HepG2 (cell line): ENCODE results near the gene DAB1. TPM values are rescaled to one million over a fixed set of nuclear protein-coding genes. Genes with fewer than 3 reads are reported as not detected.

Experiments
- ATAC-seq: fragments of 200-7000 bp; cut with Tn5 transposase; 3 replicates; pipeline ENCODE4 v1.9.1; 2020; ENCODE audit warnings: mild to moderate bottlenecking, moderate library complexity
- BruUV-seq: library from RNA; stranded (reverse); fragments of 400-500 nt; replicated peaks from 2 replicates; lab custom pipeline; 2021; lab: Mats Ljungman, UMichigan
- CTCF ChIA-PET: fragments of 300-600 bp; formaldehyde crosslinking; extraction: SDS; loops from one replicate; lab custom pipeline; 2021; ENCODE audit warnings: low total read pairs, inconsistent platforms, low intra/inter-chr PET ratio; lab: Yijun Ruan, JAX
- POLR2A ChIA-PET: fragments of 350-600 bp; sonication (Branson Sonifier 250); formaldehyde crosslinking; loops from one replicate; lab custom pipeline; 2020; ENCODE audit warnings: antibody characterized with exemption, inconsistent platforms; lab: Yijun Ruan, JAX
- DNase-seq: peaks from one replicate; pipeline ENCODE4 v3.0.0-alpha.2; 2015; ENCODE audit warnings: low spot score
- FAIRE-seq: peaks from 3 replicates; lab custom pipeline; 2011; peaks lifted over from hg19 to GRCh38; lab: Jason Lieb, UNC
- H2AFZ ChIP-seq: one replicate; pipeline ENCODE4 v1.6.1; 2011; ENCODE audit warnings: low read length, inconsistent platforms
- H3K27ac ChIP-seq: fragments of 300-600 bp; 3 replicates; pipeline ENCODE4 v1.8.0; 2011; ENCODE audit warnings: mixed run types, mild to moderate bottlenecking, mixed read lengths, low read length, inconsistent platforms; ENCODE audit not compliant: insufficient read depth; ENCODE audit errors: extremely low read length
- H3K27me3 ChIP-seq, 2 experiments: fragments of 200-600 bp in 1 of 2; 2 replicates in 1 of 2; 3 replicates in 1 of 2; pipeline versions ENCODE4 v1.6.0 to v1.8.0; 2011; ENCODE audit warnings: low read length in 2 of 2, mild to moderate bottlenecking in 2 of 2, moderate library complexity in 2 of 2, inconsistent platforms in 1 of 2; ENCODE audit not compliant: insufficient read depth in 2 of 2, control insufficient read depth in 1 of 2
- H3K36me3 ChIP-seq, 2 experiments: fragments of 200-600 bp in 1 of 2; replicated peaks in 1 of 2; 2 replicates in 1 of 2; 3 replicates in 1 of 2; pipeline versions ENCODE4 v1.5.1 to v1.8.0; 2011; ENCODE audit warnings: low read length in 2 of 2, inconsistent platforms in 1 of 2; ENCODE audit not compliant: insufficient read depth in 2 of 2, control insufficient read depth in 1 of 2
- H3K4me1 ChIP-seq: 2 replicates; pipeline ENCODE4 v1.5.1; 2012; ENCODE audit warnings: low read length, inconsistent platforms; ENCODE audit not compliant: insufficient read depth
- H3K4me2 ChIP-seq: 2 replicates; pipeline ENCODE4 v1.6.0; 2011; ENCODE audit warnings: low read depth, low read length, inconsistent platforms
- H3K4me3 ChIP-seq, 3 experiments: fragments of 200-600 bp in 1 of 3; sonication (generic), shearing (Covaris generic) in 1 of 3; replicated peaks in 1 of 3; 2 replicates each; pipeline ENCODE4 v1.5.1; 2011 to 2016; ENCODE audit warnings: low read length in 3 of 3, inconsistent platforms in 2 of 3, low read depth in 2 of 3, mild to moderate bottlenecking in 2 of 3, control low read depth in 1 of 3, mixed read lengths in 1 of 3; ENCODE audit not compliant: insufficient read depth in 1 of 3
- H3K79me2 ChIP-seq: one replicate; pipeline ENCODE4 v1.6.1; 2011; ENCODE audit warnings: low read length, inconsistent platforms; ENCODE audit not compliant: insufficient read depth
- H3K9ac ChIP-seq: 2 replicates; pipeline ENCODE4 v1.6.0; 2011; ENCODE audit warnings: mild to moderate bottlenecking, low read depth, low read length, inconsistent platforms; ENCODE audit not compliant: insufficient read depth
- H3K9me3 ChIP-seq: 2 replicates; pipeline ENCODE4 v1.5.1; 2012; ENCODE audit warnings: mild to moderate bottlenecking, low read length
- H4K20me1 ChIP-seq: 2 replicates; pipeline ENCODE4 v1.6.0; 2011; ENCODE audit warnings: inconsistent platforms, mild to moderate bottlenecking, low read length, moderate library complexity; ENCODE audit not compliant: insufficient read depth
- AGO1 ChIP-seq: fragments of 200-400 bp; formaldehyde crosslinking; IDR thresholded peaks from 2 replicates; pipeline ENCODE4 v1.6.1; 2017; ENCODE audit warnings: mild to moderate bottlenecking, low read depth, low read length, moderate library complexity; ENCODE audit not compliant: poor library complexity, severe bottlenecking
- ARHGAP35 ChIP-seq: sonication (generic); formaldehyde crosslinking; IDR thresholded peaks from 2 replicates; pipeline ENCODE4 v1.9.0; 2022; ENCODE audit warnings: mild to moderate bottlenecking, inconsistent platforms, moderate library complexity, missing genetic modification reagents, borderline replicate concordance
- FOXA3 ChIP-seq: IDR thresholded peaks from 2 replicates; pipeline ENCODE4 v1.6.1; 2016; ENCODE audit warnings: missing genetic modification reagents, missing compliant biosample characterization
- ISX ChIP-seq: sonication (generic); formaldehyde crosslinking; conservative IDR thresholded peaks from 2 replicates; pipeline ENCODE4 v1.5.0; 2020; ENCODE audit warnings: missing genetic modification reagents
- NFE2L2 ChIP-seq: fragments of 150-350 bp; IDR thresholded peaks from 2 replicates; pipeline ENCODE4 v1.6.1; 2014; ENCODE audit warnings: low read length
- NFRKB ChIP-seq: fragments of 450-650 bp; IDR thresholded peaks from 2 replicates; pipeline ENCODE4 v1.6.1; 2017
- NFYB ChIP-seq: sonication (generic); formaldehyde crosslinking; IDR thresholded peaks from 2 replicates; pipeline ENCODE4 v1.4.0; 2020; ENCODE audit warnings: missing genetic modification reagents
- NR2F1 ChIP-seq, 2 experiments: fragments of 450-650 bp in 1 of 2; formaldehyde crosslinking in 1 of 2; IDR thresholded peaks; 2 replicates each; pipeline versions ENCODE4 v1.5.0 to v1.6.1; 2016 to 2020; ENCODE audit warnings: mild to moderate bottlenecking in 1 of 2, missing compliant biosample characterization in 1 of 2, missing genetic modification reagents in 1 of 2, moderate library complexity in 1 of 2
- ZNF143 ChIP-seq: sonication (generic); formaldehyde crosslinking; IDR thresholded peaks from 2 replicates; pipeline ENCODE4 v1.4.0; 2020; ENCODE audit warnings: missing genetic modification reagents
- ZNF703 ChIP-seq: sonication (generic); formaldehyde crosslinking; IDR thresholded peaks from 2 replicates; pipeline ENCODE4 v1.5.1; 2020; ENCODE audit warnings: missing genetic modification reagents, mild to moderate bottlenecking, moderate library complexity, borderline replicate concordance
- ZNF720 ChIP-seq: sonication (generic); formaldehyde crosslinking; IDR thresholded peaks from 2 replicates; pipeline ENCODE4 v1.4.0; 2020; ENCODE audit warnings: missing genetic modification reagents
- WGBS: methylation state at CpG from one replicate; pipeline ENCODE4 v1.1.6; 2017; ENCODE audit warnings: low lambda C conversion rate; 5-methylcytosine and 5-hydroxymethylcytosine counted together
- in situ Hi-C: cut with HindIII; loops from 2 replicates; pipeline ENCODE4 v1.10.0; 2017; ENCODE audit warnings: low pct_unique_long_range_greater_than_20kb; ENCODE audit not compliant: extremely low pct_ligation_motif_present
- intact Hi-C: fragments of 100-400 bp; cut with micrococcal nuclease; formaldehyde crosslinking; loops from one replicate; pipeline ENCODE4 v1.10.0; 2022; ENCODE audit not compliant: unreplicated experiment
- polyA plus RNA-seq, 8 experiments: library from polyadenylated mRNA; depleted of rRNA in 3 of 8; stranded (reverse) in 7 of 8; unstranded in 1 of 8; fragments of >200 nt; fragmentation: Illumina TruSeq in 4 of 8; extraction: Trizol in 4 of 8; gene quantifications; 2 replicates each; pipeline versions ENCODE4 v1.2.1 to v1.2.3, GENCODE V29; 2011 to 2016; ENCODE audit warnings: low read depth in 4 of 8, missing spikeins in 1 of 8, mixed read lengths in 1 of 8; ENCODE audit not compliant: insufficient read depth in 1 of 8
- total RNA-seq, 5 experiments: library from RNA; depleted of rRNA; stranded (reverse); fragments of >200 nt; fragmentation: Illumina TruSeq; extraction: Trizol; gene quantifications; 2 replicates each; pipeline ENCODE4 v1.2.3, GENCODE V29; 2016; ENCODE audit warnings: low read depth in 1 of 5
- TF ChIP-seq, protein P1 (sequence below): IDR thresholded peaks from 2 replicates; pipeline ENCODE4 v1.6.1; 2016; ENCODE audit warnings: control low read depth
- TF ChIP-seq, protein P2 (sequence below): sonication (generic); formaldehyde crosslinking; IDR thresholded peaks from 2 replicates; pipeline ENCODE4 v1.4.0; 2020; ENCODE audit warnings: missing genetic modification reagents
- TF ChIP-seq, protein P3 (sequence below): sonication (generic); formaldehyde crosslinking; IDR thresholded peaks from 2 replicates; pipeline ENCODE4 v1.4.0; 2020; ENCODE audit warnings: missing genetic modification reagents
- TF ChIP-seq, protein P4 (sequence below): sonication (generic); formaldehyde crosslinking; IDR thresholded peaks from 2 replicates; pipeline ENCODE4 v1.8.0; 2022; ENCODE audit warnings: mild to moderate bottlenecking, missing genetic modification reagents, moderate library complexity

DAB1 gene
- total and polyA plus RNA-seq, 2 of the 13 experiments (the other 11 are each of a cell fraction or from before 2014, with no cell fraction given) = 0.04 to 0.13 TPM

DNA sequence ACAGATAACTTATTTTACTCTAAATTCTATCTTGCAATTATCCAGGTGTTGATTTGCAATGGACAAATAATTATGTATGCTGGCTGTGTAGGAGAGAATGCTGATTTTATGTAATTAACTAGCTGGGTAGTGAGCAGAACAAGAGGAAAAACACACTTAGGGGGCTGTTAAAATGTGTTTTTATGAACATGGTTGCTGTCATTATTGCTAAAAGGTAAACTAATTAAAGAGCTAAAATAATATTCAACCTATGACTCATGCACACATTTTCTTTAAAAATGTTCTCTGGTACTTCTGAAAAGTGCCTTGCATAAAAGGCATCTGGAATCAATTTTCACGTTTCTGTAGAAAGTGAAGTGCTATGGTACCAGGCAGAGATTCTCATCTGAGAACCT, 265.3 kb downstream of the DAB1 start:
- WGBS = 40% methylated on average over 1 of the region's 1 CpG
- H3K4me3 ChIP-seq = no peak overlapping the region
- no peak overlapping the region for H3K27ac ChIP-seq
- no peaks in the 10 kb centered on the region for H3K9me3 ChIP-seq
- no peak overlapping the region for H3K4me2 ChIP-seq
- no peak overlapping the region for H2AFZ ChIP-seq
- no peak overlapping the region for H3K9ac ChIP-seq
- ChIA-PET POLR2A (no interaction called here), CTCF (no interaction called here)
- in situ Hi-C loops = no loop called here
- no peak for DNase-seq
- H3K27me3 ChIP-seq = no peaks in the 10 kb centered on the region
- no peak for FAIRE-seq
- intact Hi-C loops = no loop called here
- no peaks in the 10 kb centered on the region for H3K79me2 ChIP-seq
- BruUV-seq = no TSS peak
- no peak for ATAC-seq
- no peaks in the 10 kb centered on the region for H3K36me3 ChIP-seq
- no peaks in the 10 kb centered on the region for H3K4me1 ChIP-seq
- no peaks in the 10 kb centered on the region for H4K20me1 ChIP-seq
- TF ChIP-seq ZNF143 (no peak), NR2F1 (CRISPR knock-in tag; IDR thresholded peaks at IDR 0.05) (no peak), NFYB (CRISPR knock-in tag) (no peak), ZNF720 (CRISPR knock-in tag) (no peak), ISX (CRISPR knock-in tag) (no peak), ZNF703 (no peak), AGO1 (no peak), FOXA3 (CRISPR knock-in tag) (no peak), NFRKB (no peak), NFE2L2 (no peak), ARHGAP35 (CRISPR knock-in tag) (no peak)
- TF ChIP-seq, protein P1, sequence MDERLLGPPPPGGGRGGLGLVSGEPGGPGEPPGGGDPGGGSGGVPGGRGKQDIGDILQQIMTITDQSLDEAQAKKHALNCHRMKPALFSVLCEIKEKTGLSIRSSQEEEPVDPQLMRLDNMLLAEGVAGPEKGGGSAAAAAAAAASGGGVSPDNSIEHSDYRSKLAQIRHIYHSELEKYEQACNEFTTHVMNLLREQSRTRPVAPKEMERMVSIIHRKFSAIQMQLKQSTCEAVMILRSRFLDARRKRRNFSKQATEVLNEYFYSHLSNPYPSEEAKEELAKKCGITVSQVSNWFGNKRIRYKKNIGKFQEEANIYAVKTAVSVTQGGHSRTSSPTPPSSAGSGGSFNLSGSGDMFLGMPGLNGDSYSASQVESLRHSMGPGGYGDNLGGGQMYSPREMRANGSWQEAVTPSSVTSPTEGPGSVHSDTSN = no peak
- TF ChIP-seq, protein P2, sequence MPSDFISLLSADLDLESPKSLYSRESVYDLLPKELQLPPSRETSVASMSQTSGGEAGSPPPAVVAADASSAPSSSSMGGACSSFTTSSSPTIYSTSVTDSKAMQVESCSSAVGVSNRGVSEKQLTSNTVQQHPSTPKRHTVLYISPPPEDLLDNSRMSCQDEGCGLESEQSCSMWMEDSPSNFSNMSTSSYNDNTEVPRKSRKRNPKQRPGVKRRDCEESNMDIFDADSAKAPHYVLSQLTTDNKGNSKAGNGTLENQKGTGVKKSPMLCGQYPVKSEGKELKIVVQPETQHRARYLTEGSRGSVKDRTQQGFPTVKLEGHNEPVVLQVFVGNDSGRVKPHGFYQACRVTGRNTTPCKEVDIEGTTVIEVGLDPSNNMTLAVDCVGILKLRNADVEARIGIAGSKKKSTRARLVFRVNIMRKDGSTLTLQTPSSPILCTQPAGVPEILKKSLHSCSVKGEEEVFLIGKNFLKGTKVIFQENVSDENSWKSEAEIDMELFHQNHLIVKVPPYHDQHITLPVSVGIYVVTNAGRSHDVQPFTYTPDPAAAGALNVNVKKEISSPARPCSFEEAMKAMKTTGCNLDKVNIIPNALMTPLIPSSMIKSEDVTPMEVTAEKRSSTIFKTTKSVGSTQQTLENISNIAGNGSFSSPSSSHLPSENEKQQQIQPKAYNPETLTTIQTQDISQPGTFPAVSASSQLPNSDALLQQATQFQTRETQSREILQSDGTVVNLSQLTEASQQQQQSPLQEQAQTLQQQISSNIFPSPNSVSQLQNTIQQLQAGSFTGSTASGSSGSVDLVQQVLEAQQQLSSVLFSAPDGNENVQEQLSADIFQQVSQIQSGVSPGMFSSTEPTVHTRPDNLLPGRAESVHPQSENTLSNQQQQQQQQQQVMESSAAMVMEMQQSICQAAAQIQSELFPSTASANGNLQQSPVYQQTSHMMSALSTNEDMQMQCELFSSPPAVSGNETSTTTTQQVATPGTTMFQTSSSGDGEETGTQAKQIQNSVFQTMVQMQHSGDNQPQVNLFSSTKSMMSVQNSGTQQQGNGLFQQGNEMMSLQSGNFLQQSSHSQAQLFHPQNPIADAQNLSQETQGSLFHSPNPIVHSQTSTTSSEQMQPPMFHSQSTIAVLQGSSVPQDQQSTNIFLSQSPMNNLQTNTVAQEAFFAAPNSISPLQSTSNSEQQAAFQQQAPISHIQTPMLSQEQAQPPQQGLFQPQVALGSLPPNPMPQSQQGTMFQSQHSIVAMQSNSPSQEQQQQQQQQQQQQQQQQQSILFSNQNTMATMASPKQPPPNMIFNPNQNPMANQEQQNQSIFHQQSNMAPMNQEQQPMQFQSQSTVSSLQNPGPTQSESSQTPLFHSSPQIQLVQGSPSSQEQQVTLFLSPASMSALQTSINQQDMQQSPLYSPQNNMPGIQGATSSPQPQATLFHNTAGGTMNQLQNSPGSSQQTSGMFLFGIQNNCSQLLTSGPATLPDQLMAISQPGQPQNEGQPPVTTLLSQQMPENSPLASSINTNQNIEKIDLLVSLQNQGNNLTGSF (CRISPR knock-in tag) = no peak
- TF ChIP-seq, protein P3, sequence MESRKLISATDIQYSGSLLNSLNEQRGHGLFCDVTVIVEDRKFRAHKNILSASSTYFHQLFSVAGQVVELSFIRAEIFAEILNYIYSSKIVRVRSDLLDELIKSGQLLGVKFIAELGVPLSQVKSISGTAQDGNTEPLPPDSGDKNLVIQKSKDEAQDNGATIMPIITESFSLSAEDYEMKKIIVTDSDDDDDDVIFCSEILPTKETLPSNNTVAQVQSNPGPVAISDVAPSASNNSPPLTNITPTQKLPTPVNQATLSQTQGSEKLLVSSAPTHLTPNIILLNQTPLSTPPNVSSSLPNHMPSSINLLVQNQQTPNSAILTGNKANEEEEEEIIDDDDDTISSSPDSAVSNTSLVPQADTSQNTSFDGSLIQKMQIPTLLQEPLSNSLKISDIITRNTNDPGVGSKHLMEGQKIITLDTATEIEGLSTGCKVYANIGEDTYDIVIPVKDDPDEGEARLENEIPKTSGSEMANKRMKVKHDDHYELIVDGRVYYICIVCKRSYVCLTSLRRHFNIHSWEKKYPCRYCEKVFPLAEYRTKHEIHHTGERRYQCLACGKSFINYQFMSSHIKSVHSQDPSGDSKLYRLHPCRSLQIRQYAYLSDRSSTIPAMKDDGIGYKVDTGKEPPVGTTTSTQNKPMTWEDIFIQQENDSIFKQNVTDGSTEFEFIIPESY (CRISPR knock-in tag) = no peak
- TF ChIP-seq, protein P4, sequence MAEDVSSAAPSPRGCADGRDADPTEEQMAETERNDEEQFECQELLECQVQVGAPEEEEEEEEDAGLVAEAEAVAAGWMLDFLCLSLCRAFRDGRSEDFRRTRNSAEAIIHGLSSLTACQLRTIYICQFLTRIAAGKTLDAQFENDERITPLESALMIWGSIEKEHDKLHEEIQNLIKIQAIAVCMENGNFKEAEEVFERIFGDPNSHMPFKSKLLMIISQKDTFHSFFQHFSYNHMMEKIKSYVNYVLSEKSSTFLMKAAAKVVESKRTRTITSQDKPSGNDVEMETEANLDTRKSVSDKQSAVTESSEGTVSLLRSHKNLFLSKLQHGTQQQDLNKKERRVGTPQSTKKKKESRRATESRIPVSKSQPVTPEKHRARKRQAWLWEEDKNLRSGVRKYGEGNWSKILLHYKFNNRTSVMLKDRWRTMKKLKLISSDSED (CRISPR knock-in tag) = no peak
